HG02852 (cell line): ENCODE measurements around the gene FSD2.
"Not testable (repeated sequence)": the region's sequence is repeated elsewhere in the genome, so short reads cannot be mapped to it uniquely, and the experiment has no call there.

Experiments
- ATAC-seq: cut with Tn5 transposase; IDR thresholded peaks from one replicate; pipeline ENCODE4 v1.9.1; 2021; ENCODE audit warnings: mild to moderate bottlenecking, moderate library complexity; ENCODE audit not compliant: unreplicated experiment

The FSD2 gene

DNA sequence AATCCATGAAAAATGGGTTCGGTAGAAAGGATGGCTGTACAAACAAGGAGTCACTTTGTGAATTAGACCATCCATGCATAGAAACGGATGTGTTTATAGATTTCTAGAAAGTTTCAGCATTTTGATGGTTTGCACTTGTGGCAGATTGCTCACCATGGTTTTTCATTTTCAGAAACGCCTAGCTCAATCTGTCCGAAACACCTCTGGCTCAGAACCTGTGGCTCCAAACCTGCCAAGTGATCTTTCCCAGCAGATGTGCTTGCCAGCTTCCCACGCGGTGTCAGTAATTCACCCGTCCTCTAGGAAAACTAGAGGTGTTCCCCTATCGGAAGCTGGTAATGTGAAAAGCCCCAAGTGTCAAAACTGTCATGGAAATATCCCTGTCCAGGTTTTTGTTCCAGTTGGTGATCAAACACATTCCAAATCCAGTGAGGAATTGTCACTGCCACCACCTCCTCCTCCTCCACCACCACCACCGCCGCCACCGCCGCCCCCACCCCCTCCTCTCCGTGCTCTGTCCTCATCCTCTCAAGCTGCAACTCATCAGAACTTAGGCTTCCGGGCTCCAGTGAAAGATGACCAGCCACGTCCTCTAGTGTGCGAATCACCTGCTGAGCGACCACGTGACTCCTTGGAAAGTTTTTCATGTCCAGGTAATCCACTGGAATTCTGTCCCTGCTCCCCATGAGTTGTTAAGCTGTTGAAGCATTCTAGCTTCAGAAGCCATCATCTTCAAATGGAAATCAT is 24.7 kb upstream of the FSD2 start:
- no peak for ATAC-seq

- ATAC-seq = no peak
Observed at GRCh38 chr15:82829234-82829633, 23.4 kb upstream of the FSD2 start.

DNA sequence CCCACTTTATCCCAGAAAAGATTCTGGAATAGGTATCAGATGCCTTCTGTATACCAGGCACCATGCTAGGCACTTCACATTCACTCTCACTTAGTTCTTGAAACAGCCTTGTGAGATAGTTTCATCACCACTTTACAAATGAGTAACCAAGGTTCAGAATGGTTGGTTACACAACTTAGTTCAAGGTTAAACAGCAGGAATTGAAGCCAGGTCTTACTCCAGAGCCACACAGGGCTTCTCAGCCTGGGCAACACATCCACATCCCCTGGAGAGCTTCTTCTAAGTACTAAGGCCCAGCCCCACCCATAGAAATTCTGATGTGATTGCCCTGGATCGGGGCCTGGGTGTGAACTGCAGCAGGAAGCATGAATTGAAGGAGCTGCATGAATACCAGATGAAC is 22.2 kb upstream of the FSD2 start:
- ATAC-seq = no peak

GRCh38 chr15:82823049-82823448 is 17.2 kb upstream of the FSD2 start:
- ATAC-seq = no peak

DNA sequence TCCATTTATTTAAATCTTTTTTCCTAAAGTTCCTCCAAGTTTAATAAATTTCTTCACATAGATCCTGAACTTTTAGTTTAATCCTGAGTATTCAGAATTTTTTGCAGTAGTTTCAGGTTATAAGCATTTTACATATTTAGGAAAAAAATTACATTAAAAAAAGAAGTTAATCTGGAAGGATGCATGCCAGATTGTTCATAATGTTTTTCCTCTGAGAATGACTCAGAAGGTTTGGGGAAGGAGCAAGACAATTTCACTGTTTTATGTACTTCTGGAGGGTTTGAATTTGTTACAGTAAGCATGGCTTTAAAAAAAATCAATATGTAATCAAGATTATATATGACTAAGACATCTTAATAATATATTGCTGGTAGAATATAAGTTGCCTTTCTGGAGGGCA is 16.0 kb upstream of the FSD2 start:
- ATAC-seq = not testable (repeated sequence)

- not testable (repeated sequence) for ATAC-seq
Observed at GRCh38 chr15:82821396-82821795, 15.5 kb upstream of the FSD2 start.

DNA sequence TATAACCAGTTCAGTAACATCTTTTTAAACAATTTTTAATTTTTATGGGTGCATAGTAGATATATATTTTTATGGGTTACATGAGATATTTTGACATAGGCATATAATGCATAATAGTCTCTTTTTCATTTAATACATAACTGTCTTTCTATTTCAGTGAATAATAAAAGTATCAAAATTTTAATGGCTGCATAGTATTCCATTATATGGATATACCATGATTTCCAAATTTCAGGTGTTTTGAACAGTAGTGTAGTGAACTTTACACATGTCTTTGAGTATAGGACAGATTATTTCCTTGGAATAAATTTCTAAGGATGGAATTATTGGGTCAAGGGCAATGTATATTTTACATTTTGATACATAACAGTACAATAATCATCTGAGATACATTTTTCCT is 14.3 kb upstream of the FSD2 start:
- ATAC-seq = no peak

GRCh38 chr15:82812994-82813393 is 7.1 kb upstream of the FSD2 start:
- ATAC-seq = no peak

GRCh38 chr15:82810890-82811426 is 5.1 kb upstream of the FSD2 start:
- ATAC-seq = no peak

- ATAC-seq = peak; percentile 23
Observed at GRCh38 chr15:82810061-82810889, 4.4 kb upstream of the FSD2 start.

DNA sequence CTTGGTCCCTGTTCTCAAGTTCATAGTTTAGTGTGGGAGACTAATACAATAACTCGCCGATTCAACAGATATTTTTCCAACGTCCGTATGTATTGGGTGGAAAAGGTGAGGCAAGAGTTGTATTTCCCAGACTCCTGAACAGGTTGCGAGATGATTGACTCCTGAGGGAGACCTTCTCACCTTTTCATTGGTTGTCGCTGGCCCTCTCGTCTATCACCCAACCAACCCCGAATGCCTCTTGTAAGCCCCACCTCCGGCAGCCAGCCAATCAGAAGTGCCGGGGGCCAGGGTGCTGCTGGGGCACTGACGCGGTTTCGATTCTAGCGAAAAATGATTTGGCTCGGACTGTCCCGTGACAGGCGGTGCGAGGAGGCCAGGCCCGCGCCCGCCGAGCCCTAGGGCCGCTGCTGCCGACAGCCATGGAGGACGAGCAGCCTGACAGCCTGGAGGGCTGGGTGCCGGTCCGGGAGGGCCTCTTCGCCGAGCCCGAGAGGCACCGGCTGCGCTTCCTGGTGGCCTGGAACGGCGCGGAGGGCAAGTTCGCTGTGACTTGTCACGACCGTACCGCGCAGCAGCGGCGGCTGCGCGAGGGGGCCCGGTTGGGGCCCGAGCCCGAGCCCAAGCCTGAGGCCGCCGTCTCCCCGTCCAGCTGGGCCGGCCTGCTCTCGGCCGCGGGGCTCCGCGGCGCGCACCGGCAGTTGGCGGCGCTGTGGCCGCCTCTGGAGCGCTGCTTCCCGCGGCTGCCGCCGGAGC is 3.6 kb upstream of the FSD2 start, which contains the start of gene WHAMM:
Gene WHAMM, plus strand, starts transcription at position 321 of the 753 bp plus-strand sequence. Its CDS starts 99 bp downstream, at position 420.
- peak; percentile 79 for ATAC-seq

- no peak for ATAC-seq
Observed at GRCh38 chr15:82808634-82809041, 2.8 kb upstream of the FSD2 start.

GRCh38 chr15:82807920-82808633 is 2.2 kb upstream of the FSD2 start:
- no peak for ATAC-seq

- ATAC-seq = no peak
Observed at GRCh38 chr15:82804575-82804949, 1.3 kb downstream of the FSD2 start.

- no peak for ATAC-seq
Observed at GRCh38 chr15:82803793-82804574, 1.9 kb downstream of the FSD2 start.

DNA sequence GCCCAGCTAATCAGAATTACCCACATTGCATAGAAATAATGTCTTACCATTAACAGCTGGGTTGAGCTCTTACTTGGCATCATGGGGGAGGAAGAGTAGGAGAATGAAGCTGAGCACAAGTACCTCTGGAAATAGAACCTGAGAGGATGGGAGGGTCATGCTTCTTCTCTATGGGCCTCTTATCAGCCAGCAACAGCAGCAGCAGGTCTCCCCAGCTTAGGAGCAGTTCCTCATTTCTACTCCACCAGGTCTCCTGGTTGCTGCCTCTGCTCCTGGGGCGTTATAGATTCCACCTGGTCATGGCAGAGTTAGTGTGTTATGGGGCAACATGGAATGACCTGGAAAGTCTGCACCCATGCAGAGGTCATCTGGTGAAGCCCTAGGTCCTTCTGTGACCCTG is 3.4 kb downstream of the FSD2 start:
- ATAC-seq = peak; percentile 37

- no peak for ATAC-seq
Observed at GRCh38 chr15:82799183-82799841, 6.6 kb downstream of the FSD2 start.

DNA sequence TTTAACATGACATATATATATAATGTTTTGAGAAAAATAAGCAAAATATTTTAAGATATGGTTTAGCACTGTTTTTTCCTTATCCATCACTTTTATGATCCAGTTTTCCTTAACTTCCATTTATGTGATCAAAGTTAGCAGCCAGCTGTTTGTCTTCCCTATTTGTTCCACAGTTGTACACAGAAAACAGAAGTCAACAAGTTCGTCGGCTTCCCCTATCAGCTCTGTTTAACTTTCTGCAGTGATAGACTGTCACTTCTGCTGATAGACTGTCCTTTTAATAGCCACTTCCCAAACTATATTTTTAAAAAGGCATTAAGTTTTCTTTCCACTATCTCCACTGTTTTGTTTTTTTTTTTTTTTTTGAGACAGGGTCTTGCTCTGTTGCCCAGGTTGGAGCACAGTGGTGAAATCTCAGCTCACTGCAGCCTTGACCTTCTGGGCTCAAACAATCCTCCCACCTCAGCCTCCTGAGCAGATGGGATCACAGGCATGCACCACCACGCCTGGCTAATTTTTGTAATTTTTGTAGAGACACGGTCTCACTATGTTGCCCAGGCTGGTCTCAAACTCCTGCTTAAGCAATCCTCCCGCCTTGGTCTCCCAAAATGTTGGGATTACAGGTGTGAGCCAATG is 7.2 kb downstream of the FSD2 start:
- ATAC-seq = no peak

DNA sequence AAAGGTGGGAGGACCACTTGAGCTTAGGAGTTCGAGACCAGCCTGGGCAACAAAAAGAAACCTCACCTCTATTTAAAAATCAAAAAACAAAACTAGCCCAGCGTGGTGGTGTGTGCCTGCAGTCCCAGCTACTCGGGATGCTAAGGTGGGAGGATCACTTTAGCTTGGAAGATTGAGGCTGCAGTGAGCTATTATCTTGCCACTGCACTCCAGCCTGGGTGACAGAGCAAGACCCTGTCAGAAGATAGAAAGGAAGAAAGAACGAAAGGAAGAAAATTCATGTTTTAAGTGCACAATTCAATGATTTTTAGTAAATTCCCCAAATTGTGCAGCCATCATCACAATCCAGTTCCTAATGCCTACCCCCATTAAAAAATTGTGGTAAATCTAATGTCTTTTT is 7.8 kb downstream of the FSD2 start:
- no peak for ATAC-seq
